HG02623 (cell line): ENCODE results near the gene PHIP.

Source experiments
- ATAC-seq: cut with Tn5 transposase; IDR thresholded peaks from one replicate; pipeline ENCODE4 v1.9.1; 2021; ENCODE audit warnings: moderate library complexity; ENCODE audit not compliant: unreplicated experiment

The PHIP gene

GRCh38 chr6:79011940-79012339 is 66.1 kb downstream of the PHIP start:
- no peak for ATAC-seq

DNA sequence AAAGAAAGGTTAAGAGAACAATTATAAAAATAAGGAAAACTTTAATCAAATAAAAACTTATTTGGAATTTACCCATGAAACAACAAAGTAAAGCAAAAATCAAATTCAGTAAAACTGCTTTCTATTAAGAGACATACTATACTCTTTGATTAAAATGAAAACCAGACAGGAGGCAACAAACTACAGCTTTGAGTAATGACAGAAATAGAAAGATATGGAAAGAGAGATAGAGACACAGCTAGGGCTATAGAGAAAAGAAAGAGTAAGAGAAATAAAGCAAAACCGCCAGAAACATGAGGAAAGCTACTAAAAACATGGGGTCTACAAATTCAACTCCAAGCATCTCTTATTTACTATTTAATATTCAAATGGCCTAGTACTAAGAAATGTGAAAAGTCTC is 67.6 kb downstream of the PHIP start:
- ATAC-seq, result no peak

- no peak for ATAC-seq
Observed at GRCh38 chr6:79009819-79010218, 68.2 kb downstream of the PHIP start.

DNA sequence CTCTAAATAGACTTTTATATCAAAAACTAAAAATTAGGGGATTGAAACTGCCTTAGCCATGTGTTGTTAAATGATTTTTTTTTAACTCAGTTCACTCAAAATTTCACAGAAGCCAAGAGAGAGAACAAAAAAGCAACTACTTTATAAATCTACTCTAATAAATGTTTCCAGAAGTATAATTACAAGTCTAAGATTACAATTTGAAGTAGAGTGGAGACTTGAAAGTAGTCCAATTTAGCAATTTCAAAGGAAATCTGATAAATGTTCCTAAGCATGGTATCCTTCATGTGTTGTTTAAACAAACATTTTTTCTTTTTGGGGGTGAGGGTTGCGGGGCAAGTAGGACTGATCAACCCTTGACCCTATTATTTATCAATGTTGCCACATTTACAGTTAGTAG is 72.6 kb downstream of the PHIP start:
- no peak for ATAC-seq

DNA sequence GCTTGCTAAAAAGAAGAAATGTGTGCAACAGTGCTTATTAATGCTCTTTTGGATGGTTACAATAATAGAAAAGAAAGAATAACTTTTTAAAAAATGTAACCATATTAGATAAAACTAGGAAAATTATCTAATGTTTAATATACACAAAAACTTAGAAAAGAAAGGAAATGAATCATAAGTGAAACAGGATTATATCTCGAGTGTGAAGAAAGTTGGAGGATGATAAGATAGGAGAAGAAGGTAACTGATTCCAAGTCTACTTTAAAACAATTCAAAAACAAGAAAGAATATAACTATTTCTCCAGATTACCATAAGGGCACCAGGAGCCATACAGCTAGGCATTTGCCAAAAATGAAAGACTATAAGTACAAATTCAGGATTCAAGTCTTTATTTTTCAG is 73.0 kb downstream of the PHIP start:
- ATAC-seq, result no peak

GRCh38 chr6:79004239-79004638 is 73.8 kb downstream of the PHIP start:
- ATAC-seq, result no peak

DNA sequence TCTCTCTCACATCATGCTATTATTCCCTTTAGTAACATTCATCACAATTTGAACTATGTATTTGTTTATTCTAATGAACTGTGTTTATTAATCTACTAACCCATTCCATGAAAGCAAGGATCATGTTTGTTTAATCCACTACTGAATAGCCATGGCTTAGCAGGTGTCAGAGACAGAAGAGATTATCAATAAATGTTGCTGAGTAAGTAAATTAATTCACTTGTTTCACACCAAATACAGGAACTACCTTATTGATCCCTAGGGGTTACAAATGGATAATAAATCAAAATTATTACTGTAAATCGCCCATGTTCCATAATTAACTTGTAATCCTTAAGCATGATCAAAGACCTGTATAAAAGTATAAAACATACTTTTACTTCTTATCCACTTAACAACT is 76.6 kb downstream of the PHIP start:
- ATAC-seq, result no peak

- no peak for ATAC-seq
Observed at GRCh38 chr6:78999737-79000136, 78.3 kb downstream of the PHIP start.

DNA sequence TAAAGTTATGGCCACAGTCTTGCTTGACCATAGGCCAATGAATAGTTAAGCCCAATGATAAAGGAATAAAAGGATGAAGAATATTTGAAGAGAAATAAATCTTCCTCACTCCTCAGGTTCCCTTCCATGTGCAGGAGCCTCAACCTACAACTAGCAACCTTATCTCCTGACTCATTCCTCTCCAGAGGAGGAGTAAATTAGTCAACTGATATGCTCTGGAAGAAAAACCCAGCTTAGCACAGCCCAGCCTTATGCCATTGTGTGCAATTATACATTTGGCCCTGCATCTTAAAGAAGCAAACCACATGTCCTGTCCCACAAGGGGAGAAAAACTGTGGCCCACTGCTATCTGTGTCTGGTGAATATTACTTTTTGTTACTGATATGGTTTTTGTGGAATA is 82.1 kb downstream of the PHIP start:
- no peak for ATAC-seq

DNA sequence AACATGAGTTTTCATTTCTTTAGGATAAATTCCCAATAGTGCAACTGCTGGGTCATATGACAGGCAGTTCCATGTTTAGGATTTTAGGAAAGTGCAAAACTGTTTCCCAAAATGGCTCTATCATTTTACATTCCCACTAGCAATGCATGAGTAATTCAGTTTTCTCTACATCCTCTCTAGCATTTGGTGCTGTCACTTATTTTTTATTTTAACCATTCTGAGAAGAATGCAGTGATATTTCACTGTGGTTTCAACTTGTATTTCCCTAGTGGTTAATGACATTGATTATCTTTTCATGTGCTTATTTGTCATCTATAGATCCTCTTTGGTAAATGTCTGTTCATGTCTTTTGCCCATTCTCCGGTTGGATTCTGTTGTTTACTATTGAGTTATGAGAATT is 82.7 kb downstream of the PHIP start:
- no peak for ATAC-seq

DNA sequence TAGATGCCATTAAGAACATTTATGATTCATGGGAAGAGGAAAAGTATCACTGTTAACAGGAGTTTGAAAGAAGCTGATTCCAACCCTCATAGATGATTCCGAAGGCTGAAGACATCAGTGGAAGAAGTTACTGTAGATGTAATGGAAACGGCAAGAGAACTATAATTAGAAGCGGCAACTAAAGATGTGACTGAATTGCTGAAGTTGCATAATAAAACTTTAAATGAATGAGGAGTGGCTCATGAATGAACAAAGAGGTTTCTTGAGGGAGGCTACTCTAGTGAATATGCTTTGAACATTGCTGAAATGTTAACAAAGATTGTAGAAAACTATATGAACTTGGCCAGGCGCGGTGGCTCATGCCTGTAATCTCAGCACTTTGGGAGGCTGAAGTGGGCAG is 84.1 kb downstream of the PHIP start:
- no peak for ATAC-seq

- no peak for ATAC-seq
Observed at GRCh38 chr6:78989191-78989590, 88.9 kb downstream of the PHIP start.

DNA sequence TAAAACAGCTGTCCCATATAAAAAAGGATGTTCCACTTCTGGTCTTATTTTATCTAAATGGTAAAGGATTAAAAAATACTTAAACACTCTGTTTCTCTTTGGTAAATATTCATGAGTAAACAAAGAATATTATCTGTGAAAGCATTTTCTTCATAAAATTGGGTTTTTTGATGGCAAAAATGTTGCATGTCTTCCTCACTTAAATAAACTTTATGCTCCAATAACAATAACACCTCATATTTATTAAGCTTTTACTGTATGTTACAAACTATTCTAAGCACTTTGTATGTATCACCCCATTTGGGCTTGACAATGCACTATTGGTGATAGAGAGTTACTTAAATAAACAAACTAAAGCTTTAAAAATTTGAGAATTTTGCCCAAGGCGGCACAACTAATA is 91.9 kb downstream of the PHIP start:
- no peak for ATAC-seq

DNA sequence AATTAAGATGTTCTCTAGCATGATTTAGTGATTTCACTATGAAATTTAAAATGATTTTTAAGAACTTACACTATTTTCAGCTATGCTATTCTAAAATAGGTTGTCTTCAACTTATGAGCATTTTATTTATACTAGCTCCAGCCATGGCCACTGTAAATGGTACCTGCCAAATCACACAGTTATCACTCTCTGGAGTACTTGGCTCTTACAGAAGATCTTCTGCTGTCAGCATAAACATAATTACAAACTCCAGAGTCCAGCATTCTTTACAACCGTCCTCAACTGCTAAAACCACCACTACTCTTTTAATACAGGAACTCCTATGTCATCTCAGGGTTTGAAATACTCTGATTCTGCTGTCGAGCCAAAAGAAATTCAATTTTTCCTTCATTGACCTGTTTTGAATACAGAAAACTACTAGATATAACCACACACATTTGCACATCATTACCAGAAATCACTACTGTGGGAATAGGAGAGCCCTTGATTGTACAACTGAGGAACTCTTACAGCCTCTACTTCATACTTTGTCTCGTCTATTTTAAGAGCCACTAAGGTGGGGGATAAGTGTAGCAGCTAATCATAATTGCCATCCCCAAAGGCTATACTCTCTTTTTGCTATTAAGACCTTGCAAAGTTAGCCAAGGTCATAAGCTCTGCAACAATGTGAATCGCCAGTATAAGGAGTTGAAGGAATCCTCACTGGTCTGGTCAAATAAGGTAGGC is 93.7 kb downstream of the PHIP start:
- no peak for ATAC-seq

GRCh38 chr6:78967191-78967590 is 110.9 kb downstream of the PHIP start:
- no peak for ATAC-seq

- ATAC-seq, result no peak
Observed at GRCh38 chr6:78966542-78966941, 111.5 kb downstream of the PHIP start.

GRCh38 chr6:78962448-78962847 is 115.6 kb downstream of the PHIP start:
- ATAC-seq, result no peak

- no peak for ATAC-seq
Observed at GRCh38 chr6:78954740-78955139, 123.3 kb downstream of the PHIP start.

DNA sequence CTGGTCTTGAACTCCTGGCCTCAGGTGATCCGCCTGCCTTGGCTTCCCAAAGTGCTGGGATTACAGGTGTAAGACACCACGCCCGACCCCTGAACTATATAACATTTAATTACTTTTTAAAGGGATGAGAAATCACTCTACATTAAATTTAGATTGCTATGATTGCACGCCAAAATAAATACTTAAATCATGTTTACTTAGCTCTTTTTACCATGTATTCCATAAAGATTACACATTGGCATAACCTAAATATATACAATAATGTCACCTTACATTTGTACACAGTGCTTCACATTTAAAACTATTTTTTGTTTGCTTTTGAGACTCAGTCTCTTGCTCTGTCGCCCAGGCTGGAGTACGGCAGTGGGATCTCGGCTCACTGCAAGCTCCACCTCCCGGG is 124.3 kb downstream of the PHIP start:
- ATAC-seq, result no peak

DNA sequence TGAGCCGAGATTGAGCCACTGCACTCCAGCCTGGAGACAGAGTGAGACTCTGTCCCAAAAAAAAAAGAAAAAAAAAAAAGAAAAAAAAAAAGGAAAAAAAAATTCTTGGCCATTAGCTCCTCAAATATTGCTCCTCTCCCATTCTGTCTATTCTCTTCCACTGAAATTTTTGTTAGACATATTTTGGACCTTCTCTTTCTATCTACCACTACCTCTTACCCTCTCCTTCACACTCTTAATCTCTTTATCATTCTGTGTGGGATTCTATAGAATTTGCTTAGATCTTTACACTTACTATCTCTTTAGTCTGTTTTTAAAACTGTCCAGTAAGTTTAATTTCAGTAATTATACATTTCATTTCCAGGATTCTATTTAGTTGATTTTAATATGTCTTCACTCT is 125.7 kb downstream of the PHIP start:
- ATAC-seq, result no peak

DNA sequence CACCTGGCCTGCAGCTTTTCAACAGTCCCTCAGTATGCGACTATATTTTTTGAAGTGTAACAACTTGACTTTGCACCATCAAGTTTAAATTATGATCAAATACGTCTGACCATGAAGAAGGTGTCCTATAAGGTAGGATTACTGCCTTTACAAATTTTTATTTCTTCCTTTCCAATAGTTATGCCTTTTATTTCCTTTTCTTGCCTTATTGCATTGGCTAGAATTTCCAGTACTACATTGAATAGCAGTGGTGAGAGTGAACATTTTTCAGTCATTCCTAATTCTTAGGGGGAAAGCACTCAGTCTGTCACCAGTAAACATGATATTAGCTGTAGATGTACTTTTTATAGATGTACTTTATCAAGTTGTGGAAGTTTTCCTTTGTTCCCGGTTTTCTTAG is 129.3 kb downstream of the PHIP start:
- ATAC-seq, result no peak

- ATAC-seq, result no peak
Observed at GRCh38 chr6:78947962-78948361, 130.1 kb downstream of the PHIP start.

- no peak for ATAC-seq
Observed at GRCh38 chr6:78947529-78947928, 130.5 kb downstream of the PHIP start.
